ENCODE data around the gene KRT5.

The KRT5 gene

DNA sequence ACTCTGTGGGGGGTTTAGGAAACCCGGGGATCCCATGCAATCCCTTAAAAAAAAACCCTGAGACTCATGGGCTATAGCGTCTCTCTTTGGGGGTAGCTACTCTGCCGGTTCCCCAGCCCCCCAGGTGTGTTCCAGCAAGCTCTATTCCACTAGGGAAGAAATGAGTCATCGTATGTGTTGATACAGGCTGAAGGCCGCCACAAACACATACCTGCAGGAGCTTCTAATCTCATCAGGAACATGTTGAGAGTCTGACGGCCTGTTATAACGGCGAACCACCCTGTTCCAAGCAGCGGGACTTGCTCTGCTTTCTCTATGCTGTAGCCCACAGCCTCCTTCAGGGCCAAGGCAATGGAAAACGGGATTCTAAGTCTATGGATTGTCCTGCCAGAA is 977 bp upstream of the KRT5 start:
- no peaks in the 10 kb centered on the region for H3K9me2 ChIP-seq (replicated peaks; ENCODE audit: low read depth, low read length)
- no peaks in the 10 kb centered on the region for H3K79me2 ChIP-seq (ENCODE audit: insufficient read depth, low read length)
- H3K9me3 ChIP-seq (ENCODE audit: insufficient read depth, low read depth, low read length): no peaks in the 10 kb centered on the region
- no peaks in the 10 kb centered on the region for H3F3A ChIP-seq (ENCODE audit: low read depth)
- no peak for TF ChIP-seq EZH2phosphoT487 (IDR thresholded peaks at IDR 0.05; ENCODE audit: borderline replicate concordance)
- TF ChIP-seq, protein P1, sequence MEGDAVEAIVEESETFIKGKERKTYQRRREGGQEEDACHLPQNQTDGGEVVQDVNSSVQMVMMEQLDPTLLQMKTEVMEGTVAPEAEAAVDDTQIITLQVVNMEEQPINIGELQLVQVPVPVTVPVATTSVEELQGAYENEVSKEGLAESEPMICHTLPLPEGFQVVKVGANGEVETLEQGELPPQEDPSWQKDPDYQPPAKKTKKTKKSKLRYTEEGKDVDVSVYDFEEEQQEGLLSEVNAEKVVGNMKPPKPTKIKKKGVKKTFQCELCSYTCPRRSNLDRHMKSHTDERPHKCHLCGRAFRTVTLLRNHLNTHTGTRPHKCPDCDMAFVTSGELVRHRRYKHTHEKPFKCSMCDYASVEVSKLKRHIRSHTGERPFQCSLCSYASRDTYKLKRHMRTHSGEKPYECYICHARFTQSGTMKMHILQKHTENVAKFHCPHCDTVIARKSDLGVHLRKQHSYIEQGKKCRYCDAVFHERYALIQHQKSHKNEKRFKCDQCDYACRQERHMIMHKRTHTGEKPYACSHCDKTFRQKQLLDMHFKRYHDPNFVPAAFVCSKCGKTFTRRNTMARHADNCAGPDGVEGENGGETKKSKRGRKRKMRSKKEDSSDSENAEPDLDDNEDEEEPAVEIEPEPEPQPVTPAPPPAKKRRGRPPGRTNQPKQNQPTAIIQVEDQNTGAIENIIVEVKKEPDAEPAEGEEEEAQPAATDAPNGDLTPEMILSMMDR (conservative IDR thresholded peaks at IDR 0.05; ENCODE audit: low read length): no peak
- no peaks in the 10 kb centered on the region for H3K4me1 ChIP-seq (ENCODE audit: insufficient read depth, low read length, poor library complexity, severe bottlenecking)
- H3K9ac ChIP-seq (ENCODE audit: low read depth, low read length, poor library complexity, severe bottlenecking): no peak overlapping the region
- H3K4me3 ChIP-seq (ENCODE audit: low read length, poor library complexity, severe bottlenecking): no peak overlapping the region
- H4K20me1 ChIP-seq (ENCODE audit: insufficient read depth, low read length, poor library complexity, severe bottlenecking): no peaks in the 10 kb centered on the region
- H3K27me3 ChIP-seq (ENCODE audit: insufficient read depth, low read length, poor library complexity, severe bottlenecking): no peaks in the 10 kb centered on the region
- no peak overlapping the region for H3K4me2 ChIP-seq (ENCODE audit: low read depth, low read length, poor library complexity, severe bottlenecking)
- H2AFZ ChIP-seq (ENCODE audit: low read length): no peak overlapping the region
- no peaks in the 10 kb centered on the region for H3K36me3 ChIP-seq (ENCODE audit: insufficient read depth, low read length)

GRCh38 chr12:52519387-52519703 is 849 bp downstream of the KRT5 start:
- Histone ChIP-seq H3K4me1 (ENCODE audit: insufficient read depth, low read length, poor library complexity, severe bottlenecking) (no peaks in the 10 kb centered on the region), H3K9me2 (replicated peaks; ENCODE audit: low read depth, low read length) (no peaks in the 10 kb centered on the region), H3F3A (ENCODE audit: low read depth) (no peaks in the 10 kb centered on the region), H3K9me3 (ENCODE audit: insufficient read depth, low read depth, low read length) (no peaks in the 10 kb centered on the region), H2AFZ (ENCODE audit: low read length) (no peak overlapping the region), H4K20me1 (ENCODE audit: insufficient read depth, low read length, poor library complexity, severe bottlenecking) (no peaks in the 10 kb centered on the region), H3K36me3 (ENCODE audit: insufficient read depth, low read length) (no peaks in the 10 kb centered on the region), H3K27me3 (ENCODE audit: insufficient read depth, low read length, poor library complexity, severe bottlenecking) (no peaks in the 10 kb centered on the region), H3K9ac (ENCODE audit: low read depth, low read length, poor library complexity, severe bottlenecking) (no peak overlapping the region), H3K4me3 (ENCODE audit: low read length, poor library complexity, severe bottlenecking) (no peak overlapping the region), H3K79me2 (ENCODE audit: insufficient read depth, low read length) (no peaks in the 10 kb centered on the region), H3K4me2 (ENCODE audit: low read depth, low read length, poor library complexity, severe bottlenecking) (no peak overlapping the region)
- TF ChIP-seq, protein P1 (conservative IDR thresholded peaks at IDR 0.05; ENCODE audit: low read length): no peak
- no peak for TF ChIP-seq EZH2phosphoT487 (IDR thresholded peaks at IDR 0.05; ENCODE audit: borderline replicate concordance)

DNA sequence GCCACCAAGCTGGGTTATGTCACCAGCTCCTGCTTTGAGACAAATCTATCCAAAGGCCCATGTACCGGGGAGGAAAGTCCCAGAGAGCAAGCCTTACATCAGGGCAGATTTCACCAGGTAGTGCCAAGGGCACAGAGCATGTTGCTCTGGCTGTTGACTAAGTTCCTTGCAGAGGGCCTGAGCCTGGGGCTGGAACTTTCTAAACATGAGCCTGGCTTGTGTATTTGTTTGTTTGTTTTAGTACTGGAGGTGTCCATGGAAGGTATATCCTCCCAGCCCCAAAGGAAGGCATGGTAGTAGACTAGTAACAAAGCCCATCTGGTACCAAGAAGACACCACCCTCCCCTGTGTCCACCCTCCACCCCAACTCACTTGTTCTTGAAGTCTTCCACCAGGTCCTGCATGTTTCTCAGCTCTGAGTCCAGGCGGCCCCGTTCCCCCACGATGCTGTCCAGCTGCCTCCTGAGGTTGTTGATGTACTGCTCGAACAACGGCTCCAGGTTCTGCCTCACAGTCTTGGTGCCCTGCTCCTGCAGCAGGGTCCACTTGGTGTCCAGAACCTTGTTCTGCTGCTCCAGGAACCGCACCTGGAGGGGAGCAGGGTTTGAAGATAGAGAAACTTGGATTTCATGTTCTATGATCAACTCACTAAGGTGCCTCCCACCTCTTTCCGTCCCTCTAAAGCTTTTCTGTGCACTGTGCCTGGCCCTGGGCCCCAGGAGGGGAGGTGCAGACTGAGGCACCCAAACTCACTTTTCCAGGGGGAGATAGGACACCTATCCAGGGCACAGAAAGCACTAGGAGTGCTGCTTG is 1.4 kb downstream of the KRT5 start:
- H3F3A ChIP-seq (ENCODE audit: low read depth): no peaks in the 10 kb centered on the region
- no peak overlapping the region for H3K9ac ChIP-seq (ENCODE audit: low read depth, low read length, poor library complexity, severe bottlenecking)
- no peaks in the 10 kb centered on the region for H4K20me1 ChIP-seq (ENCODE audit: insufficient read depth, low read length, poor library complexity, severe bottlenecking)
- TF ChIP-seq, protein P1 (conservative IDR thresholded peaks at IDR 0.05; ENCODE audit: low read length): no peak
- TF ChIP-seq EZH2phosphoT487 (IDR thresholded peaks at IDR 0.05; ENCODE audit: borderline replicate concordance): no peak
- no peak overlapping the region for H3K4me2 ChIP-seq (ENCODE audit: low read depth, low read length, poor library complexity, severe bottlenecking)
- no peaks in the 10 kb centered on the region for H3K9me2 ChIP-seq (replicated peaks; ENCODE audit: low read depth, low read length)
- H3K4me1 ChIP-seq (ENCODE audit: insufficient read depth, low read length, poor library complexity, severe bottlenecking): no peaks in the 10 kb centered on the region
- no peaks in the 10 kb centered on the region for H3K79me2 ChIP-seq (ENCODE audit: insufficient read depth, low read length)
- H2AFZ ChIP-seq (ENCODE audit: low read length): no peak overlapping the region
- no peaks in the 10 kb centered on the region for H3K9me3 ChIP-seq (ENCODE audit: insufficient read depth, low read depth, low read length)
- no peaks in the 10 kb centered on the region for H3K36me3 ChIP-seq (ENCODE audit: insufficient read depth, low read length)
- H3K27me3 ChIP-seq (ENCODE audit: insufficient read depth, low read length, poor library complexity, severe bottlenecking): no peaks in the 10 kb centered on the region
- H3K4me3 ChIP-seq (ENCODE audit: low read length, poor library complexity, severe bottlenecking): no peak overlapping the region

All from Loucy (cell line).